SU-DHL-6 (cell line): ENCODE results near the gene TTLL8.

Source experiments
- H2AFZ ChIP-seq: fragments of 200-600 bp; sonication (generic); 2 replicates; pipeline ENCODE4 v1.6.1; 2014; ENCODE audit warnings: low read depth, mild to moderate bottlenecking, moderate library complexity, mixed read lengths, antibody characterized with exemption, low read length; ENCODE audit not compliant: severe bottlenecking
- H3F3A ChIP-seq: fragments of 200-600 bp; shearing (Covaris generic); 2 replicates; pipeline ENCODE4 v1.6.0; 2016; ENCODE audit warnings: antibody characterized with exemption, mild to moderate bottlenecking; ENCODE audit not compliant: insufficient read depth
- H3K27ac ChIP-seq: fragments of 200-600 bp; sonication (generic); 2 replicates; pipeline ENCODE4 v1.5.1; 2016; ENCODE audit warnings: low read depth, mild to moderate bottlenecking, low read length, moderate library complexity, mixed read lengths
- H3K27me3 ChIP-seq: fragments of 200-600 bp; sonication (generic), shearing (Covaris generic); 2 replicates; pipeline ENCODE4 v1.6.0; 2014; ENCODE audit warnings: mild to moderate bottlenecking, low read length
- H3K36me3 ChIP-seq: fragments of 200-600 bp; sonication (generic); 2 replicates; pipeline ENCODE4 v1.6.1; 2014; ENCODE audit warnings: mild to moderate bottlenecking, low read length, mixed read lengths
- H3K4me2 ChIP-seq: fragments of 300-600, 200-600 bp; shearing (Covaris generic), sonication (generic); 2 replicates; pipeline ENCODE4 v1.6.0; 2014; ENCODE audit warnings: low read length, low read depth, mild to moderate bottlenecking; ENCODE audit not compliant: poor library complexity, severe bottlenecking
- H3K4me3 ChIP-seq: fragments of 200-600 bp; sonication (generic); 2 replicates; pipeline ENCODE4 v1.5.1; 2014; ENCODE audit warnings: antibody characterized with exemption, low read length, mild to moderate bottlenecking, mixed read lengths; ENCODE audit not compliant: insufficient read depth, poor library complexity, severe bottlenecking
- H3K79me2 ChIP-seq: fragments of 200-600 bp; sonication (generic); 2 replicates; pipeline ENCODE4 v1.6.1; 2014; ENCODE audit warnings: mild to moderate bottlenecking, low read length, moderate library complexity; ENCODE audit not compliant: insufficient read depth
- H3K9ac ChIP-seq: fragments of 200-600 bp; sonication (generic); 2 replicates; pipeline ENCODE4 v1.7.0; 2014; ENCODE audit warnings: mild to moderate bottlenecking, low read length
- H3K9me2 ChIP-seq: fragments of 200-600 bp; sonication (generic); replicated peaks from 2 replicates; pipeline ENCODE4 v1.6.1; 2014; ENCODE audit warnings: low read length; ENCODE audit not compliant: insufficient read depth
- H3K9me3 ChIP-seq: fragments of 200-600 bp; sonication (generic); 2 replicates; pipeline ENCODE4 v1.6.1; 2014; ENCODE audit warnings: low read length, mixed read lengths; ENCODE audit not compliant: insufficient read depth
- H4K20me1 ChIP-seq: fragments of 200-600 bp; sonication (generic); 2 replicates; pipeline ENCODE4 v1.6.1; 2014; ENCODE audit warnings: low read depth, mild to moderate bottlenecking, antibody characterized with exemption, low read length, moderate library complexity, mixed read lengths
- CTCF ChIP-seq: fragments of 200-600 bp; sonication (generic); IDR thresholded peaks from one replicate; pipeline ENCODE4 v1.5.1; 2017; ENCODE audit warnings: antibody characterized with exemption, mild to moderate bottlenecking, low read length, moderate library complexity; ENCODE audit not compliant: insufficient read depth, poor library complexity, severe bottlenecking
- EZH2phosphoT487 ChIP-seq: fragments of 200-600 bp; sonication (generic), shearing (Covaris generic); conservative IDR thresholded peaks from 2 replicates; pipeline ENCODE4 v1.6.1; 2018; ENCODE audit warnings: mild to moderate bottlenecking, antibody characterized with exemption, low read length, moderate library complexity, mixed read lengths

The TTLL8 gene

GRCh38 chr22:50046481-50047245 lies 11.4 kb downstream of the TTLL8 start:
- no peak overlapping the region for H3K27ac ChIP-seq
- no peaks in the 10 kb centered on the region for H3K9me3 ChIP-seq
- H2AFZ ChIP-seq, result no peak overlapping the region
- H3K4me2 ChIP-seq, result no peak overlapping the region
- H3K27me3 ChIP-seq, result no peaks in the 10 kb centered on the region
- H3K79me2 ChIP-seq, result no peaks in the 10 kb centered on the region
- no peaks in the 10 kb centered on the region for H3K36me3 ChIP-seq
- H3F3A ChIP-seq, result no peaks in the 10 kb centered on the region
- no peak overlapping the region for H3K9ac ChIP-seq
- H4K20me1 ChIP-seq, result no peaks in the 10 kb centered on the region
- no peaks in the 10 kb centered on the region for H3K9me2 ChIP-seq
- H3K4me3 ChIP-seq, result no peak overlapping the region
- TF ChIP-seq CTCF, result no peak
- no peak for TF ChIP-seq EZH2phosphoT487

- H3F3A ChIP-seq, result no peaks in the 10 kb centered on the region
- no peaks in the 10 kb centered on the region for H3K27me3 ChIP-seq
- no peak overlapping the region for H2AFZ ChIP-seq
- H4K20me1 ChIP-seq, result no peaks in the 10 kb centered on the region
- H3K9ac ChIP-seq, result no peak overlapping the region
- no peaks in the 10 kb centered on the region for H3K79me2 ChIP-seq
- TF ChIP-seq EZH2phosphoT487 (no peak), CTCF (no peak)
- H3K27ac ChIP-seq, result no peak overlapping the region
- no peak overlapping the region for H3K4me2 ChIP-seq
- no peaks in the 10 kb centered on the region for H3K9me2 ChIP-seq
- no peak overlapping the region for H3K4me3 ChIP-seq
- H3K9me3 ChIP-seq, result no peaks in the 10 kb centered on the region
- H3K36me3 ChIP-seq, result no peaks in the 10 kb centered on the region
Measured at GRCh38 chr22:50046019-50046415, 12.1 kb downstream of the TTLL8 start.

- Histone ChIP-seq H3K79me2 (no peaks in the 10 kb centered on the region), H3K4me2 (no peak overlapping the region), H4K20me1 (no peaks in the 10 kb centered on the region), H3K27ac (no peak overlapping the region), H3K27me3 (no peaks in the 10 kb centered on the region), H3K9me3 (no peaks in the 10 kb centered on the region), H3K36me3 (no peaks in the 10 kb centered on the region), H3F3A (no peaks in the 10 kb centered on the region), H3K9me2 (no peaks in the 10 kb centered on the region), H2AFZ (no peak overlapping the region), H3K4me3 (no peak overlapping the region), H3K9ac (no peak overlapping the region)
- no peak for TF ChIP-seq EZH2phosphoT487
- no peak for TF ChIP-seq CTCF
Measured at GRCh38 chr22:50045211-50046018, 12.7 kb downstream of the TTLL8 start.
